Embryonic facial prominence (tissue), 1 donor: ENCODE measurements around the gene SPSB1.
A peak's percentile ranks its signal among the peaks of the same experiment; 100 is the strongest.
"Not testable (repeated sequence)": the region's sequence is repeated elsewhere in the genome, so short reads cannot be mapped to it uniquely, and the experiment has no call there.

Source experiments
- DNase-seq: peaks from one replicate; pipeline ENCODE4 v3.0.0-alpha.2; 2016; ENCODE audit errors: extremely low spot score

SPSB1 gene

DNA sequence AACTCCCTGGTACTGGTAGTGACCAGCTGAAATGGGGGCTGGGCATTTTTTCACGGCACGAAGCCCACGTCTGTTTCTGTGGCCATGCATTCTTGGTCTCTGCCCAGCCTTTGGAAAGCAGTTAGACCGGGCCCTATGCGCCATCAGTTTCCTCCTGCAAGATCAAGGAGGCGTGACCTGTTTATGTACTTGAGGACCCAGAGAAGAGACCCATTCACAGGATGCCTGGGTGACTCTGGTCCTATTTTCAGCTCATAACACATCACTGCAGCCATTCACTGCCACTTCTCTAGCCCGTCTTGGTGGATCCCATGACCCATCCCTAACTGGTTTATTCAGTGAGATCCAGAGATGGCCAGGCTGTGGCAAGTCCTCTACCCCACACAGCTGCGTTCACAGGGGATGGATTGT lies 70.4 kb downstream of the SPSB1 start:
- no peak for DNase-seq

DNA sequence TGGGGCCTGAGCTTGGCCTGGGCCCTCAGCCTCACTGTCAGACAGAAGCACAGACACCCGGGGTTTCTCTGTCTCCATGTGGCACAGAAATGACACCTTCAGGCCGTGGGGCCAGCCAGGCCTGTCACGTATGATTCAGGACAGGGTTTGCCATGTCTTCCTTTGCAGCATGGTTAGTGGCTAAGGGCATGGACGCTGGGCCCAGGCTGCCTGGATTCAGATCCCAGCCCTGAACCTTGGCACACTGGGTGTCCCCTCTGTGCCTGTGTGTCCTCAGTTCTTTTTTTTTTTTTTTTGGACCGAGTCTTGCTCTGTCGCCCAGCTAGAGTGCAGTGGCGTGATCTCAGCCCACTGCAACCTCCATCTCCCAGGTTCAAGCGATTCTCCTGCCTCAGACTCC lies 73.6 kb downstream of the SPSB1 start:
- DNase-seq, result no peak

- no peak for DNase-seq
Measured at GRCh38 chr1:9366943-9367780, 74.5 kb downstream of the SPSB1 start.

DNA sequence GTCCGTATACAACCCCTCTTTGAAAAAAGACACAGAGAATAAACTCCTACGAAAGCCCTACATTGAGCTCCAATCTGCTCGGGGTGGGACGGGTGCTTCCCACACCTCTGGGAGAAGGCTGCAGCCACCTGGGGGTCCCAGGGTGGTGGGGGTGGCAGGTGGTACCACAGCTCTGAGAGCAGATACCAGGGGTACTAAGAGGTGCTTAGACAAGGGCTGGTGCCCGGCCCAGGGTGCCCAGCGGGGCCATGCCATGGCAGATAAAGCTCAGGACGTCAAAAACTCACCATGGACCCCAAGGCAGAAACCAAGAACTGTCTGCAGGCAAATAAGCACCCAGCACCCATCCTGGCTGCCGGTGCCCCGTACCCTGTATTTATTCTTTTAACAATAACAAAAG lies 75.1 kb downstream of the SPSB1 start:
- DNase-seq, result no peak

DNA sequence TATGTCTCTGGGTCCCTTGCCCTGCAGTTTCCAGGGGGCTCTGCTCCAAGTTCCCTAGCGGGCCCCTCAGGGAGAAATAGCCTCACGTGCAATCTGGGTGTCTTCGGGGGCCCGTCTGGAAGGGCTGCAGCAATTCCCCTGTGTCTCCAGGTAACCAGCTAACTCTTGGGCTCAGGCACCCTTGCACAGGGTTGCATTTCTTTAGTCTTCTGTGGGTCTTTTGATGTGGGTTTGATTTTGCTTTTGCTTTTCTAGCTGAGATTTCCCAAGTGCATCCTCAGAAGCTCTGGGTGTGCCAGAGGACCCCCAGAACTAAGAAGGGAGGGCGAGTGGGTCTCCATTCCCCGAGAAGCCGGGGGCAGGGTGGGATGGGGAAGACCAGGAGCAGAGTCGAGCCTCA lies 75.7 kb downstream of the SPSB1 start:
- no peak for DNase-seq

DNA sequence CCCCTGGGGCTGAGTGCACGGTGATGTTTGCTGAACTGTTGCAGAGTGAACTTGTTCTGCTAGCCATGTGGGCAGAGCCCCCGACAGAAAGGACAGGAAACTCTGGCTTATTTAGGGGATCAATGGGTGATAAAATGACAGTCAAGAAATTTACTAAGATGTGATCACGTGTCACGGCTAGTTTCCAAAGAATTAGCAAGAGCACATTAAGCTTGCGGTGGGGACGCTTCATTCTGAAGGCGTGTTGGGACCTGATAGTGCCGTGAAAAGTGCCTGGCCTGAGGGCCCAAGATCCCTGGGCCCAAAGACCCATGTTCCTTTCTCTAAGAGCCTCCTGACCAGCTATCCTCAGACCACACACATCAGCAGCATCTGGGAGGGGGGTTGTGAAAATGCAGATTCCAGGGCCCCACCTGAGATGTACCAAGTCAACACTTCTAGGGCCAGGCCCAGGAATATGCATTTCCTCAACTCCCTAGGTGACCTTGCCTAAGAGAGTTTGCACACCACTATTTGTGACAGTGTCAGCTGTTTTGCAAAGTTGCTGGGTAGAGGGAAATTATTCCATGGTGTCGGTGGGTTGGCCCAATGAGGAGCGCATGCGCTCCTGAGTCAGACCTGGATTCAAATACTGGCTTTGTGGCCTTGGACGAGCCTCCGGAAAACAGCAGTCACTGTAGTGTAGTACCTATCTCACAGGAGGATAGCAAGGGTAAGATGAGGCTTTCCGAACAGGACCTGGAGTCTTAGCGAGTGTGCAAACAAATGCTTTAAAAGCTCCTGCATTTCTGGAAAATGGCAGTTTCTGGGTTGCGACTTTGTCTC lies 77.5 kb downstream of the SPSB1 start:
- DNase-seq, result no peak

- DNase-seq, result peak; percentile 86
Measured at GRCh38 chr1:9371391-9371935, 78.8 kb downstream of the SPSB1 start.

DNA sequence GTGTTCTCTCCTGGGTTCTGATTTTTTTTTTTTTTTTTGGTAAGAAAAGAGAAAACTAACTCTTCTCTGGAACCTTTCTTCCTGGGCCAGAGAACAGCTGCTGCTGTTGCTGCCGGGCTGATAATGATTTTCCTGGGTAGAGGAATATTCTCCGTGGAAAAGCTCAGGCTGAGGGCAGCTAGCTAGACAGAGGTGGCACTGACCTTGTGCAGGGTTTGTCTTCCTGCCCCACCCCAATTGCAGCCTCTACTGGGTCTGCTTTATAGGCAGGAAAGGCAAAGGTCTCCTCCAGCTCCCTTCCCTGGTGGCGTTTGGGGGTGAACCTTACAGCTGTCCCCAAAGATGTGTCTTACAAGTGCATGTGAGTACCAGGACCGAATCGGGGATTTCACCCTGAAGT lies 79.3 kb downstream of the SPSB1 start:
- DNase-seq, result no peak

GRCh38 chr1:9373619-9374018 lies 80.9 kb downstream of the SPSB1 start:
- no peak for DNase-seq

DNA sequence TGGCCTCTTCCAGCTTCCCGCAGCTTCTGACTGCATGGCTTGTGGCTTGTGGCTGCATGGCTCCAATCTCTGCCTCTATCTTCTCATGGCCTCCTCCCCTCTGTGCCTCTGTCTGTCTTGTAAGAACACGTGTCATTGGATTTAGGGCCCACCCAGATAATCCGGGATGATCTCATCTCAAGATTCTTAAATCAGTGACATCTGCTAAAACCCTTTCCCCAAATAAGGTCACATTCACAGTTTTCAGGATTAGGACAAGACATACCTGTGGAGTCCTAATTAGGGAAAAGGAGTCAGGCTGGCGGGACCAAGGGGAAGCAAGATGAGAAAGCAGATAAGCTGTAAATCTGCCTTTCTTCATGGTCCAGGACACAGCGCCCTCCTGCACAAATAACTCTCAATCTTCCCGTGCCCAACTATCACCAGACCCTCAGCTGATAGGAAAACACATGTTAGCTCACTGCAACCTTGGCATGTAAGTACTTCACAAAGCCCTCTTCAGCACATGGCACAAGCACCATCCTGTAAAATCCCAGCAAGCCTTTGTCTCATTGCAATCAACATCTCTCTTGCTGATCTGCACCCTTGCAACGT lies 82.2 kb downstream of the SPSB1 start:
- DNase-seq, result no peak

DNA sequence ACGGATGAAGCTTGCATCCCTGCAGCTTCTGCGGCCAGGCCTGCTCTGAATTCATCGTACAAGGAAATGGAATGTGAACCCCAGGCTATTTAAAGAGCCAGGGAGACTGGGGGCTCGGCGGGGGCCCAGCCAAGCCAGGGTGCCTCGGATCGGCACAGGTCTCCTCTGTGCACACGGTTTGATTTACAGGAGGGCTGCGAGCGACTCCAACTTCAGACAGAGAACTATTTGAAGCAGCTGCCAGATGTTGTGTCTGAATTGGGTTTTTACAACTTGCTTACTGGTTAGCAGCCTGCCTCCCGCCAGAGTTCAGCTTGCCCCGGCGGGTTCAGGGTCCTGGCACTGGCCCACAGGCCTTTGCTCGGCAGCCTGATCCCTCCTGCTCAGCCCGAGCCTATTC lies 83.2 kb downstream of the SPSB1 start:
- DNase-seq, result peak; percentile 18

- DNase-seq, result no peak
Measured at GRCh38 chr1:9376430-9376829, 83.7 kb downstream of the SPSB1 start.

- no peak for DNase-seq
Measured at GRCh38 chr1:9376886-9377333, 84.2 kb downstream of the SPSB1 start.

DNA sequence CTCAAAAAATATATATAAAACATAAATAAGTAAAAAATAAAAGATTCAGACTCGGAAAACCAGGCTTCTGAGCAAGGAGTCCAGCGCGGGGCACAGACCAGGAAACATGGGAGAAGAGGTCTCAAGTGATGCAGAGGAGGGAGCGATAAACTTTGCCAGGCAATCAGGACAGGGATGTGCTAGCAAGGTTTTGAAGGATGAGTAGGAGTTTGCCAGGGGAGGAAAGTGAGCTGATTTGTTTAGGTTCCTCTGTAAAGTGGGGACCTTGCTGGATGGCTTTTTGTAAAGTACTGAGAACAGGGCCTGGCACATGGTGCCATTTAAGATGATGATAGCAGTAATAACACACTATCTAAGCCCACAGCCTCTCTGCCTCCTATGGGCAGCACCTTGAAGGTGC lies 86.1 kb downstream of the SPSB1 start:
- DNase-seq, result no peak

GRCh38 chr1:9380711-9381110 lies 88.0 kb downstream of the SPSB1 start:
- no peak for DNase-seq

DNA sequence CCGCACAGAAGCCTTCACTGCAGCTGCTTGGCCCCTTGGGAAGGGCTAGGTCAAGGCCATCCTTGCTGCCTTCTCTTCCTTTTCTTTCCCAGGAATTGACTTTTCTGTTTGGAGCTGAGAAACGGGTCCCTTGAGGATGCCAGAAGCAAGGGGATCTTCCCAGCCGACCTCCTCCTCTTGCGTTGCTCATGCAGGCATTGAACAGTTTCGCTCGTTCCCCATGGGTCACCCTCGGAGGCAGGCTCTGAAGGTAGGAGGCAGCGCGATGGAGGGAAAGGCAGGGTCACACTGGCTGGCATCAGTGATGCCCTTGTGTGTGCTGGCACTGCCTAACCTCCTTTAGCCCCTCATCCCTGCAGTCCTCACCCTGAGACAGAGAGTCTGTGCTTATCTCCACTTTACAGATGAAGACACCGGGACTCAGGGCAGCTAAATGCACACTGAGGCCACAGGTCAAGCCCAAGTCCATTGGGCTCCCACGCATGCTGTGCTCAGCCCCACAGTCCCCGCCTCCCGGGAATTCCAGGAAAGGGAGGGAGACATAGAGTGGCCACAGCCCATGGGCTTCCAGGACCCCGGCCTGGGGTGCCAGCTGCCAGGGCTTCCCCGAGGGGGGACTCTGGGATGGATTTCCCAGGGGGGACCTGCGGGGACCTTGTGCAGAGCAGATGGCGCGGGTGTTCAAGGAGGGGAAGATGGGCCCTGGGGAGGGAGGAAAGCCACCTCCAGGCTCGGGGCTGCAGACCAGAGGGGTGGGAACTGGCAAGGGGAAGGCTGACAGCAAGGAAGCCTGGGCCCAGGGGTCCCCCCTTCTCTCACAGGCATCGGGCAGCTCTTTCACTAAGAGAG lies 90.2 kb downstream of the SPSB1 start:
- no peak for DNase-seq

- DNase-seq, result no peak
Measured at GRCh38 chr1:9384128-9384527, 91.4 kb downstream of the SPSB1 start.

GRCh38 chr1:9384751-9385245 lies 92.1 kb downstream of the SPSB1 start:
- DNase-seq, result no peak

GRCh38 chr1:9385392-9385791 lies 92.7 kb downstream of the SPSB1 start:
- DNase-seq, result not testable (repeated sequence)

GRCh38 chr1:9385801-9386573 lies 93.3 kb downstream of the SPSB1 start:
- DNase-seq, result no peak
